ENCODE results near the gene MEGF8.

GRCh38 chr19:42288881-42289555, 36.4 kb upstream of the MEGF8 start:
- TF ChIP-seq CTCF (IDR thresholded peaks at IDR 0.05) (no peak), POLR2A (IDR thresholded peaks at IDR 0.05) (no peak)

Measured in esophagus squamous epithelium (tissue), 4 donors.